ENCODE data around the gene HAGHL.
A peak's percentile ranks its signal among the peaks of the same experiment; 100 is the strongest.
"Not testable (repeated sequence)": the region's sequence is repeated elsewhere in the genome, so short reads cannot be mapped to it uniquely, and the experiment has no call there.

The HAGHL gene

GRCh38 chr16:689175-689897 lies 37.6 kb upstream of the HAGHL start:
- DNase-seq, result no peak

DNA sequence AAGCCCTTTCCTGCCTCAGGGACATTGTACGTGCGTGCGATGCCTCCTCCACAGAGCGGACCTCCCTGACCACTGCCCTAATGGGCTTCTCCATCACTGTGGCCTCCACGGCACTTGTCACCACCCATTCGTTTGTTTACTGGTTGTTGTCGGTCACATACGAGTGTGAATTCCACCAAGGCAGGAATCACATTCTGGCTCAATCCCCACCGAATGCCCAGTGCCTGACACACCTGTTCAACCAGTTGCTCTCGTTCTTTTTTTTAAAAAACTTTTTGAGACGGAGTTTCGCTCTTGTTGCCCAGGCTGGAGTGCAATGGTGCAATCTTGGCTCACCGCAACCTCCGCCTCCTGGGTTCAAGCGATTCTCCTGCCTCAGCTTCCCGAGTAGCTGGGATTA lies 35.7 kb upstream of the HAGHL start:
- not testable (repeated sequence) for DNase-seq

GRCh38 chr16:692356-693108 lies 34.4 kb upstream of the HAGHL start:
- no peak for DNase-seq

- DNase-seq, result no peak
These were observed 33.5 kb upstream of the HAGHL start for GRCh38 chr16:693364-693763.

DNA sequence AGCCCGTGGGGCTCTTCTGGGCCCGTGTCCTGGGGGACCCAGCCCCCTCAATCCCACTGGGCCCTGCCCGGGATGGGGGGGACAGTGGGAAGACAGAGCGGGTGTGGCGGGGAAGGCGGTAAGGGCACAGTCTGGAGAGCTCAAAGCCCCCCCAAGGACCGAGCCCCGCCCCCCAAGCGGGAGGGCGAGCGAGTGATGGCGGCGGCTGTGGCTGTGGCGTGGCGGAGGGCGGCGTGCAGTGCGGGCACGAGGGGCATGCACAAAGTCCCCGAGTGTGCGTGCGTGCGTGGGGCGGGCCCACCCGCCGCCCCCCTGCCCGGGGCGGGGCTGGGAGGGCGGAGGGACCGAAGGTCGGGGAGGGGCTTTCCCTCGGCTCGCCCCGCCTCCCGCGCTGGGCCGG lies 33.1 kb upstream of the HAGHL start:
- no peak for DNase-seq

DNA sequence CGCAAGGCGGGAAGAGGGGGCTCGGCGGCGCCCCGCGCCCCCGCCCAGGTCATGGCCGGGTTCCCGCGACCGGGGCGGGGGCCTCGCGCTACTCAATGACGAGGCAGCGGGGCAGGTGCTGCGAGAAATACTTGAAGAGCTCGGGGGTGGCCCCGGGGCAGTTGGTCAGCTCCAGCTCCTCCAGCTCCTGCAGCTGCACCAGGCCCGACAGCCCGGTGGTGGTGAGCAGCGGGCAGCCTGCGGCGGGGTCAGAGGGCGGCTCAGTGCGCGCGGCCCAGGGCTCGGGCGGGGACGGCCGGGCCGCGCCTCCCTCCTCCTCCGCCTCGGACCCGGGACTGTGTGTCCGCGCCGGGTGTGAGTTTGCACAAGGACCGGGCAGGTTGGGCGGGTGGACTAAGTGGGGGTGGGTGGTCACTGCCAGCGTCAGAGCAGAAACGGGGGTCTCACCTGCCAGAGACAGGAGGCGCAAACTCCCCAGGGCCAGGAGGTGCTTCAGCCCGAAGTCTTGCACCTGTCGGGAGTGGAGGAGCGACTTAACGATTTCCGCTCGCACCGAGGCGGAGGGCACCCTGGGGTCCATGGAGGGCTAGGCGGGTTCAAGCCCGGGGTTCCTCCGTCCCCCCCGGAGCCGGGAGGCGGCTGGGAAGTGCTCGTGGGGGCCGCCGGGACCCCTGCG lies 32.6 kb upstream of the HAGHL start:
- DNase-seq, result no peak

GRCh38 chr16:694863-695354 lies 32.0 kb upstream of the HAGHL start:
- DNase-seq, result no peak

DNA sequence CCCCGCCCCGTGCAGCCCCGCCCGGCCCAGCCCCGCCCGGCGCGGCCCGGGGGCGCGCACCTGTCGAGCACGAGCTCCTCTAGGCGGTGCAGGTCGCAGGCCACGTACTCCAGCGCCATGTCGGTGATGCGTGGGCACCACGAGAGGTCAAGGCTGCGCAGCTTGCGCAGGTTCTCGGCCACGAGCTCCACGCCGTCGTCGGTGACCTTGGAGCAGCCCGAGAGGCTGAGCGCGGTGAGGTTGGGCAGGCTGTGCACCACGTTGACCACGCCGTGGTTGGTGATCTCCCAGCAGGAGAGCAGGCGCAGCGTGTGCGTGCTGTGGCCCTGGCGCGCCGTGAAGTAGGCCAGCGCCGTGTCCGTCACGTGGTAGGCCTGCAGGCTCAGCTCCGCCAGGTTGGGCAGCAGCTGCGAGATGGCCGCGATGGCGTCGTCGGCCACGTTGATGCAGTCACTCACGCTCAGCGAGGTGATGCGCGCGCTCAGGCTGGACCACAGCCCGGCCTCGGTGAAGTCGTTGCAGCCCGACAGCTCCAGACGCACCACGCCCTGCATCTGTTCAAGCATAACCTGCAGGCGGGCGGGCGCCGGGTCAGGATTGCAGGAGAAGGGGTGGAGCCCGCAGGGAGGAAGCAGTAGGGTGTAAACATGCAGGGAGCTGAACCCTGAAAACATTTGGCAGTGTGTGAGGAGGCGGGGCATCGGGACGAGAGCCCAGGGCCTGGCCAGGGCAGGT lies 31.4 kb upstream of the HAGHL start:
- DNase-seq, result peak; percentile 61

GRCh38 chr16:698911-699671 lies 27.8 kb upstream of the HAGHL start:
- no peak for DNase-seq

GRCh38 chr16:700684-701584 lies 26.0 kb upstream of the HAGHL start:
- DNase-seq, result peak; percentile 61

DNA sequence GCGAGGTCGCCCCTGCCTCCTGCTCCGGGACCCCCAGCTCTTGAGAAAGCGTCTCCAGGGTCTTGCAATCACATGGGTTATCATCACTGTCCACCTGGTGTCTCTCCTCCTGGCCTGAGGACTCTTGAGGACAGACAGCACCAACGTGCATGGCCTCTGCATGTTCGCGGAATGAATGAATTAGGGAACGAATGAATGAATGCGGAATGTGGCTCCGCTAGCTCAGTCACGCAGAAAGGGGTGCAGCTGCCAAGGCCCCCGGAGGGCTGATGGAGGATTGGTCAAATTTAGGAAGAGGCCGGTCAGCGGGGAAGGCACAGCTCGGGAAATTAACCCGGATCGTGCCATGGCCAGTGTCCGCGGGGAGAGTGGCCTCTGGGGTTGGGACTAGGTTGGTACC lies 24.6 kb upstream of the HAGHL start:
- DNase-seq, result no peak

GRCh38 chr16:703406-703805 lies 23.5 kb upstream of the HAGHL start:
- DNase-seq, result no peak

DNA sequence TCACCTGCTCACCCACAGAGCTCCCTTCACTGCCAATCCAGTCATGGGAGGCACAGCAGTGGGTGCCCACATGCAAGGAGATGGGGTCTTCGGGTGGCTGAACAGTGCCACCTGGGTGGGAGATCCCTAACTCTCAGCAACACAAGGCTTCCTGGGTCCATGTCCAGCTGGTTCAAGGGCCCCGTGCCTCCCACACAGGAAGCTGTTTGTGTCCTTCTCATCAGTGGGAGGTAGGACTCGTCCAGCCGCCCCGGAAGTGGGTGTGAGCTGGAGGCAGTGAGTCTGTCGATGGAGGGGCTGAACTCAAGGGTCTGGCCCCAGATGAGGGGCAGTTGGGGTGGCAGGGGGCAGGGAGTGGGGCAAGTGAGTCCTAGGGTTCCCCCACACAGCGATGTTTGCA lies 22.9 kb upstream of the HAGHL start:
- DNase-seq, result no peak

DNA sequence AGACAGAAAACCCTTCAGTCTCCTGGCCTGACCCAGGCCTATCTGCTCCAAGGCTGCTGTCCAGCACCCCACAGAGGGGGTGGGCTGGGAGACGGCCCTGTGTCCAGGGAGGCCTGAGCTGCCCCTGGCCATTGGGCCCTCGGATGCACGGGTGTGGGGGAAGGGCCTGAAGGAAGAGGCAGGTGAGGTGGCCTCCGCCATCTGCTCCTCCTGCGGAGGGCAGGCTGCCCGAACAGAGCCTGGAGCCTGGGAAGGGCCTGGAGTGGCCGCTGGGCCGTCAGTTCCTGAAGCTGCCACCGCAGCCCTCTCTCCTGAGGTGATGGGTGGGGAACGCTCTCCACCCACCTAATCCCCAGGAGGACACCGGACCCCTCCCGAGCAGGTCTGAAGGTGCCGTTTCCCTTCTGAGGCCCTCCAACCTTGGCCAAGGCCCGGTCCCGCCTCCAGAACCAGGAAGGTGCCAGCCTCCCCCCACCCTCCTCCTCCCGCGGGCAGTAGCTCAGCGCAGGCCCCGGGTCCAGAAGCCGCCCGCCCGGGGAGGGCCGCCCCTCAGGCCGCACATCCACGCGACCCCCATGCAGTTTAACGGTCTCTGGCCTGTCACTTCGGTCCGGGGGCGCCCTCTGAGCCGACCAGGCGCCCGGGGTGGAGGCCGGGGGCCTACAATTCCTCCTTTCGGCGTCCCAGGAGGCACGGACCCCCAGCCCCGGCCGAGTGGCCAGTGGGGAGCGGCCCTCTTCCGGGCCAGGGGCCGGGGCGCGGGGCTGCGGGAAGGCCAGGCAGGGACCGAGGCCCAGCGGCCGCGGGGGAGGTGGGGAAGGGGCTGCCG lies 22.1 kb upstream of the HAGHL start:
- no peak for DNase-seq

DNA sequence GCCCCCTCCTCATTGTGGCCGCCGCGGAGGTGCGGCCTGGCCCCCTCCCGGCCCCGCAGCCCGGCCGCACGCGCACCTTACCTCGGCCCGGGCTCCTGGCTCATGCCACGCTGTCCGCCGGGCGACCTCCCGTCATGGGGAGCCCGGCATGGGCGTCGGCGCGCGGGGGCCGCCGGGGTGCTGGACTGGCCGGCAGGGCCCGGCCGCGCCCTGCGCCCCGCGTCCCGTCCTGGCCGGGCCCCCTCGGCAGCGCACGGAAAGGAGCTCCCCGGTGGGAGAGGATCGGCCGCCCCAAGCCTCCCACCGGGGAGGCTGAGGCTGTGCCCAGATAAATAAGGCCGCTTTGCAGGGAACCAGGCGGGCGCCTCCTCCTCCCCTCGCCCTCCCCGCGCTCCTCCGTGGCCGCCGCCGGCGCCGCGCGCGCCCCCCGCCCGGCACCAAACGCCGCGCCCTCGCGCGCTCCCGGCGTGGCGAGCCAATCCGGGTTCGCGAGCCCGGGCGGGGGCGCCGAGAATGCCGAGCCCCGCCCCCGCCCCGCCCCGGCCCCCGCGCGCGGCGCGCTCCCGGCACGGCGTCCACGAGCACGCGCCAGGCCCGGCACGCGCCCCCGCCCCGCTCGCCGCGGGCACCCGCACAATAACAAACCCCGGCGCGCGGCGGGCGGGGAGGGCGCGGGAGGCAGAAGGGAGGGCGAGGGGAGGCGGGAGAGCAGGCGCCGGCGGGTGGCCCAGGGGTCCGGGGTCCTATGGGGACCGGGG lies 21.3 kb upstream of the HAGHL start, which contains the start of gene FBXL16:
Gene FBXL16, minus strand, starts transcription at position 371 of the 758 bp plus-strand sequence. CDS start 8,396 bp downstream, outside the sequence.
- no peak for DNase-seq

GRCh38 chr16:706189-707061 lies 20.5 kb upstream of the HAGHL start:
- DNase-seq, result no peak

DNA sequence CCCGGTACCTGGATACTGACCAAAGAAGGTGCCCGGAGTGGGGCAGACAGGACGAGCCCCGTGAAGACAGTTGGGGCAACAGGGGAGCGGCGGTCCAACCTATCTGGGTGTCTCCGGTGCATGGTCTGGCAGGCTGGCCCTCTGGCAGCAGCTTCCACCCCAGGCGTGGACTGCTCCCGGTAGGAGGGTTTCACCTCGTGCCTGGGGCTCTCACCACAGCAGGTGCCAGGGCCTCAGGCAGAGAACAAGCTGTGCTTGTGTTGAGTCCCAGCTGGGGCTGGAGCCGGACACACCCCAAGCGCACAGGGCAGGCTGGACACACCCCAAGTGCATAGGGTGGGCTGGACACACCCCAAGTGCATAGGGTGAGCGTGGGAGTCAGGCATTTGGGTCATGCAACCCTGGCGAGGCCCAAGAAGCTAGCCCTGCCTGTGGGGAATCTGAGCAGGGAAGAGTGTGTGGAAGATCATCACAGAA lies 19.8 kb upstream of the HAGHL start:
- no peak for DNase-seq

- no peak for DNase-seq
These were observed 18.9 kb upstream of the HAGHL start for GRCh38 chr16:708019-708418.

Data from T-helper 9 cell (primary cell).